Stimulated activated CD4-positive, alpha-beta T cell treated with anti-CD3 and anti-CD28 coated beads, Interleukin-1b, Interleukin-23, amount 100 ng/mL, for 24 hours (primary cell): Measurements from ENCODE around the gene ST3GAL4.
"Not testable (repeated sequence)": the region's sequence is repeated elsewhere in the genome, so short reads cannot be mapped to it uniquely, and the experiment has no call there.

Experiments used
- DNase-seq, 4 experiments: peaks; one replicate each; pipeline ENCODE4 v3.0.0-alpha.2; 2020; ENCODE audit warnings: low read depth in 4 of 4, low spot score in 1 of 4

The ST3GAL4 gene

GRCh38 chr11:126355324-126355925 is at the start of gene ST3GAL4:
Gene ST3GAL4 (plus strand): TSS chr11:126355686. CDS start chr11:126406156, 50,470 bp downstream.
- peak; percentile 31 to 79 (median 61) for DNase-seq

- DNase-seq, result no peak
Observed at GRCh38 chr11:126305699-126306098, 49.8 kb upstream of the ST3GAL4 start.

GRCh38 chr11:126307706-126308105 is 47.8 kb upstream of the ST3GAL4 start:
- DNase-seq, result no peak

- no peak for DNase-seq
Observed at GRCh38 chr11:126308271-126308671, 47.2 kb upstream of the ST3GAL4 start.

GRCh38 chr11:126308771-126309170 is 46.7 kb upstream of the ST3GAL4 start:
- DNase-seq, result not testable (repeated sequence)

GRCh38 chr11:126310200-126310991 is 45.1 kb upstream of the ST3GAL4 start:
- peak in 2 of 4 experiments; percentile 35 to 36 for DNase-seq

- no peak for DNase-seq
Observed at GRCh38 chr11:126310992-126311310, 44.5 kb upstream of the ST3GAL4 start.

GRCh38 chr11:126311401-126312291 is 43.8 kb upstream of the ST3GAL4 start:
- no peak for DNase-seq

GRCh38 chr11:126312961-126313360 is 42.5 kb upstream of the ST3GAL4 start:
- DNase-seq, result no peak

GRCh38 chr11:126313826-126314225 is 41.7 kb upstream of the ST3GAL4 start:
- no peak for DNase-seq

GRCh38 chr11:126317432-126317755 is 38.1 kb upstream of the ST3GAL4 start:
- DNase-seq, result no peak

GRCh38 chr11:126317756-126318573 is 37.5 kb upstream of the ST3GAL4 start:
- DNase-seq, result no peak

- DNase-seq, result no peak
Observed at GRCh38 chr11:126318574-126319373, 36.7 kb upstream of the ST3GAL4 start.

- no peak for DNase-seq
Observed at GRCh38 chr11:126319374-126319740, 36.1 kb upstream of the ST3GAL4 start.

GRCh38 chr11:126322996-126323395 is 32.5 kb upstream of the ST3GAL4 start:
- DNase-seq, result no peak

- no peak for DNase-seq
Observed at GRCh38 chr11:126327281-126328000, 28.0 kb upstream of the ST3GAL4 start.

GRCh38 chr11:126328001-126328390 is 27.5 kb upstream of the ST3GAL4 start:
- DNase-seq, result no peak

GRCh38 chr11:126328444-126328843 is 27.0 kb upstream of the ST3GAL4 start:
- no peak for DNase-seq

GRCh38 chr11:126328938-126329643 is 26.4 kb upstream of the ST3GAL4 start:
- no peak for DNase-seq
